Activated naive CD8-positive, alpha-beta T cell treated with anti-CD3 and anti-CD28 coated beads, Interleukin-2, amount 50 U/mL, for 16 hours (primary cell): ENCODE data around the gene PHACTR1.

Experiments used
- DNase-seq: peaks from one replicate; pipeline ENCODE4 v3.0.0-alpha.2; 2020; ENCODE audit warnings: low read depth, low spot score

Gene PHACTR1

GRCh38 chr6:13071550-13072345 lies 355.2 kb downstream of the PHACTR1 start:
- DNase-seq = no peak

DNA sequence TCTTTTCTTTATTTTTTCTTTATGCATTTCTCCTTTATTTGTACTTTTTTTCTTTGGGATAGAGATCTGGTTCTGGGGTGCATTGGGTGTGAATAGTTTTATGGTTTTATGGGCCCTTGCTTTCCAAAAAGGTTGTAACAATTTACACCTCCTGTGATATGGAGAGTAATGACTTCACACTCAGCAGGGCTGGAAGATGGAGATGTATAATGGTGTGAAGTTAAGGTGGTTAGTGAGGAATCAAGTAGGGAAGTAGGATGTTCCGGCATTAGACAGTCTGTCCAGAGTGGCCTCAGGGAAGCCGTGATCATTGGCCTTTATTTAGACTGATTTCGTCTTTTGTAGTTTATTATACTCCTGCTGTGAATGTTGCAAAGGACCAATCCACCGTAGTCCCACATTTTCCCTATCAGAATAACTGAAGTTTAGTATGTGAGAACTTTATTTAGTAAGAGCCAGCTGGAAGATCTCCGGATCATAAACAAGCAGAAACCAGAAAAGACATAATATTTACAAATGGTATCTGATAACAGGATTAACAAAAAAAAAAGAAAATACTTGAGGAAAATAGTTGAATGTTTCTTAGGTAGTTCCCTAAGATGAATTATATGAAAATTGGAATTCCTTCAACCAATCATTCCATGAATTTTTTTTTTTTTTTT lies 356.2 kb downstream of the PHACTR1 start:
- DNase-seq = no peak

GRCh38 chr6:13074415-13075140 lies 358.0 kb downstream of the PHACTR1 start:
- DNase-seq = no peak

GRCh38 chr6:13075141-13075845 lies 358.7 kb downstream of the PHACTR1 start:
- DNase-seq = no peak

DNA sequence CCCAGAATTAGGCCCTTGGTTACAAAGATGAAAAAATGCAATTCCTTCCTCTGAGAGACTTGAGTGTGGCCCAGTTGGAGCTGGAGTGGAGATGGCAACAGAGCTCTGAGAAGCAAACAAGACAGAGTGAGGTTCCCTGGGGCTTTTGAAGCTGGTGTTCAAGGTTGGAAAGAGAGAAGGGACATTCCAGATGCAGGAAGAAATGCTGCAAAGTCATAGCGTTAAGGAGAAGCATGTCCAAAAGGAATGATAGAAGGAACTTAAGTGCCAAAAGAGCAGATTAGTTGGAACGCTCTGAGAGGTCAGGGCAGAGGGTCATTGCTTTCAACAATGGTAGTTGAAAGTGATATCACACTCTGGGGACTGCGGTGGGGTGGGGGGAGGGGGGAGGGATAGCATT lies 360.0 kb downstream of the PHACTR1 start:
- no peak for DNase-seq

DNA sequence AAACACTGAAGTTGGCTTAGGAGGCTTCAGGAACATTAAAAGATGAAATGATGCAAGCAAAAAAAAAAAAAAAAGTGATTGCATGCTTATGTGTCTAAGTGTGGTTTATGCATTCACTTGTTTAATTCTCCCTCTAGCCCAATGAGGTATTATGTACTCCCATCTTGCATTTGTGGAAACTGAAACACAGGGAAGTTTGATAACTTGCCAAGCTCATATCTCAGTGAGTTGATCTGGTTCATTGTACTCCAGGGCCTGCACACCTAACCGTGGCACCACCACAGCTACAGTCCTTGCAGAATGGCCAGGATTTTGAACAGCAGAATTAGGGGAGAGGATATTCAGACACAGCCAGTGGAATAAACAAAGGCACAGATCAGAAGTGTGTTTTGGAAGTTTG lies 360.6 kb downstream of the PHACTR1 start:
- DNase-seq = no peak

DNA sequence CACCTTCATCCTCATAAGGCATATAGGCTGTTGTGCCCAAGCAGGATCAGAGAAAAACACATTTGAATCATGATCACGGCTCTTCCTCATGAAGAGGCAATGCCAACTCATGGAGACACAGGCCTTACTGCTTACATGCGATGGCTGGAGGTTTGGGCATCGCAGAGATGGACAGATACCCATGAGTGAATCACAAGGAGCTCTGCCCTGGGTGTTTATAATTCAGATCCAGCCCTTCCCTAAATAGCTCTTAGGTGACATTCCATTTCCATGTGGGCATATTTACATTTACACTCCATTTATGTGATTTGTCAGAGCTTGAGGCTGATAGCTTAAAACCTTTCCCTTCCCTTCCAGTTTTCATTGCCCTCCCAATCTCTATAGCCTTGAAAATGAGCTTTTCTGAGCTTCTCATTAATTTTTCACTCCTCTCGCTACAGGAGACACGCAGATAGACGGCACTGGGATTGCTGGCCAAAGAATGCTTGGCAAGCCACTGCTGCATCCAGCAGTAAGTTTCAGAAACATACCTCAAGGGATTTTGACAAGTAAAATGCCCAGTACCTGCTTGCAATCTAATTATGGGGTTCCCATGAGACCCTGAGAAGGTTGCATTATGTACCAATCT lies 362.6 kb downstream of the PHACTR1 start:
- DNase-seq = no peak

DNA sequence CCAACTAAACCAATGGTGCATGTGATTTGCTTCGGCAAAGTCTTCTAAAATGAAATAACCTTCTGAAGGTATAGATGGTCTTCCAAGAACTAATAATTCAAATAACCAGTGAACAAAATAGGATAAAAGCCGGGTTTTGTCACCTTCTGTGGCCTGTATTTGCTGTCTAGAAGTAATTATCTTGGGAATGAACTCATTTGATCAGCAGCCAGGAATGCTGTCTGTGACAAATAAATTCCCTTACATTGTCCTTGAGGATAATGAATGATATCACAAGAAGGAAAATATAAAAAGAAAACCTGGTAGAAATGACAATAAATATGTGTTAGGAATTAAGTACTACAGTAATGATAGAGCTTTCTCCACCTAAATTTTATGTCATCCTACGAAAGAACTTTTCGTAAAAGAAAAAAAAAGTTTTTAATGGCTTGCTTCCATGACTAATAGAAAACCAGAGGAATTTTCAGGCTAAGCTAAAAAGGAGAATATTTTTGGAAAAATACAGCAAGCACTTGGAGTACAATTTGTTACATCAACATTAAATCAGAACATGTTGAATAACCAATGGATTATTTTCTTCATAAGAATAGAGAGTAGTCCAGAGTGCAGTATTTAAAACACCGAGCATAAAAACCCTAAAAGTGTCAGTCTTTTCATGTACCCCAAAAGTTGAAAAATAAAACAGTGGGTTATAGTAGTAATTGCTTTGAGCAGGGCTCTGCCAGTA lies 364.1 kb downstream of the PHACTR1 start:
- no peak for DNase-seq

DNA sequence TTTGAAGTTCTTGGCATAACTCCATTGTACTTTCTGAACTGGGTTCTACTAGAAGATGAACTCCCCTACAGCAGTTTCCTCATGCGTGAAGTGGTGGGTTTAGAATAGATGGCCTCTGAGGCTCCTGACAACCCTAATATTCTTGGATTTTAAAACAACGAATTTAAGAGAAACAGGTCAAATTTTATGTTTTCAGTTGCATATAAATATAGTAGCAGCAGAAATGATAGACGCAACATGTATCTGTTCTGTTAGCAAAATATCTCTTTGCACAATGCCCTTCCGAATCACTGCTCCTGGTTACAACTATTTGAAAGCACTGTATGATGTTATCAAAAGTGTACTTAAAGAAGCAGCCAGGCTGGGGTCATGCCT lies 364.6 kb downstream of the PHACTR1 start:
- DNase-seq = no peak

DNA sequence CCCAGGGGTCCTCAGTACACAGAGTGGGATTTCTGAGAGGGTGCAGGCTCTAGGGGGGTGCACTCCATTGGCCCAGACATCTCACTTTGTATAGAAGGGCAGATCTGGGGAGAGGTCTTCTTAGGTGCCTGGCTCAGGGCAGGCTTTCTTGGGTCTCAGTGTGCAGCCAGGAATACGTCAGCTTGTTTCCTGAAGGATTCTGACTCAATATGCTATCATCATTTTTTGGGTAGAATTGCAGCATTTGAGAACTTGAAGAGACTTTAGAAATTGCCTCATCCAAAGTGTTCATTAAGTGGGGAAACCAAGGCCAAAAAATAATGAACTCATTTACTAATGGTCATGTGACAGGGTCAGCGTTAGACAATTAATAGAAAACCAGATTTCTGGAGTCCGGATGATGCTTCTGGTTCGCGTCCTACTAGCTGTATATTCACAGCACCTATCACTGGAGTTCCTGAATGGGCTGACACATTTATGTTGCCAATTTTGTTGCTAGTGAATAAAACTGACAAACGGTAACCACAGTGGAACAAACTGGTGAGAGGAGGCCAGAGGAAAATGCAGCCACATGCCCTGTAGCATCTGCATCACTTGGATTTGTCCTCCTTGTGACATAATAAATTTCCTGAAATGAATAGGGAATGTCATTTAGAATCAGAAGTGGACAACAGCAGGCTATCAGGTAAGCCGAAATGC lies 372.9 kb downstream of the PHACTR1 start:
- DNase-seq = no peak

- DNase-seq = no peak
Observed at GRCh38 chr6:13091192-13091591, 374.6 kb downstream of the PHACTR1 start.

GRCh38 chr6:13094781-13095425 lies 378.3 kb downstream of the PHACTR1 start:
- no peak for DNase-seq

GRCh38 chr6:13096084-13096483 lies 379.5 kb downstream of the PHACTR1 start:
- DNase-seq = no peak

DNA sequence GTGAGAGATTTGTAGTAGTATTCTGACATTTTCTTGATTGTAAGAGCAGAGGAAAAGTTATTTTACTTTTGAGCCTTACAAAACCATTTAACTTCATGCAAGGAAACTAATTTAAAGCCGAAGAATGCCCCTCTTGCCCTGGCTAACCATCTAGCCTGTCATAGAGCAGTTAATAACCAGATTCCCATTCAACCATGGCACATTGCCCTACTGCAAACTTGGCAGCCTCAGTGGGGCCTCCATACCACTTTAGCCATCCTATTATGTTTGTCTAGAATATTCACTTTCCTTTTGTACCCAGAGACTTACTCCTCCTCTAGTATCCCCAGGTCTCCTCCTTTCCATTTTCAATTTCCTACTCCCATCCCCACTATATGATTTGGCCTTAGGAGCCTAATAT lies 380.9 kb downstream of the PHACTR1 start:
- no peak for DNase-seq

DNA sequence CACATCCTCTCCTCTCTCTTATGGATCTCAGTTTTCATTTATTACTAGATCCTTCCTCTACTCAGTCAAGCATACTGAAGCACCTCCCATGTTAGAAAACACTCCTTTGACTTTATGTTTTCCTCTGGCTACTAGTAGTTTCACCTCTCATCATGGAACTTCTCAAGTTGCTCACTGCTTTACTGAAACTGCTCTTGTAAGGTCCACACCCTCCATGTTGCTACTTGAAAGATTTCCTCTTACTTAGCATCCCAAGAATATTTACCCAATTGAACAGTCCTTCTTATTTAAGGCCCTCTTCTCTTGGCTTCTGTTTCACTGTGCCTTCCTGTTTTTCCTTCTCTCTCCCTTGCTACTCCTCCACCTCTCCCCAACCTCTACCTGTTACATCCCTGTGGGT lies 381.4 kb downstream of the PHACTR1 start:
- DNase-seq = no peak

GRCh38 chr6:13098793-13099570 lies 382.4 kb downstream of the PHACTR1 start:
- DNase-seq = no peak

- DNase-seq = no peak
Observed at GRCh38 chr6:13099771-13100170, 383.2 kb downstream of the PHACTR1 start.

GRCh38 chr6:13101409-13101808 lies 384.8 kb downstream of the PHACTR1 start:
- no peak for DNase-seq

- no peak for DNase-seq
Observed at GRCh38 chr6:13101985-13102384, 385.4 kb downstream of the PHACTR1 start.
